Suprapubic skin (tissue), 4 donors: Measurements from ENCODE around the gene BIN1.

Source experiments
- EP300 ChIP-seq: sonication (generic); formaldehyde crosslinking; IDR thresholded peaks from one replicate; pipeline ENCODE4 v1.6.1; 2017; ENCODE audit warnings: antibody characterized with exemption
- POLR2A ChIP-seq, 2 donors: fragments of 450-650 bp; IDR thresholded peaks; one replicate each; pipeline ENCODE4 v1.6.1; 2017; ENCODE audit warnings: antibody characterized with exemption in 2 of 2, mild to moderate bottlenecking in 2 of 2, moderate library complexity in 2 of 2
- POLR2AphosphoS5 ChIP-seq, 3 donors: sonication (generic); formaldehyde crosslinking; IDR thresholded peaks; one replicate each; pipeline ENCODE4 v1.6.1; 2017; ENCODE audit warnings: antibody characterized with exemption in 3 of 3
- TF ChIP-seq, protein P1 (sequence below), 2 donors: fragments of 200-600 bp in 1 of 2; fragments of 450-650 bp in 1 of 2; sonication (generic) in 1 of 2; IDR thresholded peaks; one replicate each; pipeline ENCODE4 v1.5.1; 2016 to 2019; ENCODE audit warnings: antibody characterized with exemption in 2 of 2, mild to moderate bottlenecking in 1 of 2, moderate library complexity in 1 of 2

DNA sequence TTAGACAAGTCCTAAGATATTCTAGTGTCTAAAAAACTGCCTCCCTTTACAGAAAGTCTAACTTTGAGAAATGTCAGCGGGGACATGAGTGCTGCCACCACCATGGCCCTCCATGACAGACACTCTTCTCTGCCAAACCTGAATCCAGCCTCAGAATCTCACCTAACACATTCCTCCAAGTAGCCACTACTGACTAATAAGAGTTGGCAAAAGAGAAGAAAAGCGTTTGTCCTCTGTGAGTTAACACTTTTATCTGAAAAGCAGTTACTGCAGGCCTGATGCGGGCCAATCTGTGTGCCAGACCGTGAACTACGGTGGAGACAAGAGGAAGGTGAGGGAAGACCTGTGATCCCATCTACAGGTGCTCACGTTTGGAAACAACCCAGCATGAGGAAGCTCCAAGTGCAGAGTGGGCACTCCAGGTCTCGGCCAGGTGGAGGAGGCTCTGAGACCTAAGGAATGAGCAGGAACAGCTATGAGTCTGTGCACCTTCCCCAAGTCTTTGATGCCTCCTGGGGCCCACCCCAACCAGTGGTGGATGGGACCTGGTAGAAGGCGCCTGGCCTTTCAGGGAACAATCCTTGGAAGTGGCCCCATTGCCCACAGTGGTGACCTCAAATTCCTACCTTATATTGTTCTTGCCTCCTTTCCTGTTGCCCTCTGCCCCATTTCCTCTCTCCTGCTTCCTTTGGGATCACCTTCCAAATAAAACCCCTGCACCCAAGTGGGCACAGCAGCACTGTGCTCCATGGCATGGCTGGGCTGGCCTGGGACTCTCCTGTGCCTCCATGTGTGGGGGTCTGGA is 91.6 kb downstream of the BIN1 start:
- TF ChIP-seq POLR2AphosphoS5 (IDR thresholded peaks at IDR 0.05) (no peak), POLR2A (IDR thresholded peaks at IDR 0.05) (no peak), EP300 (no peak)
- TF ChIP-seq, protein P1, sequence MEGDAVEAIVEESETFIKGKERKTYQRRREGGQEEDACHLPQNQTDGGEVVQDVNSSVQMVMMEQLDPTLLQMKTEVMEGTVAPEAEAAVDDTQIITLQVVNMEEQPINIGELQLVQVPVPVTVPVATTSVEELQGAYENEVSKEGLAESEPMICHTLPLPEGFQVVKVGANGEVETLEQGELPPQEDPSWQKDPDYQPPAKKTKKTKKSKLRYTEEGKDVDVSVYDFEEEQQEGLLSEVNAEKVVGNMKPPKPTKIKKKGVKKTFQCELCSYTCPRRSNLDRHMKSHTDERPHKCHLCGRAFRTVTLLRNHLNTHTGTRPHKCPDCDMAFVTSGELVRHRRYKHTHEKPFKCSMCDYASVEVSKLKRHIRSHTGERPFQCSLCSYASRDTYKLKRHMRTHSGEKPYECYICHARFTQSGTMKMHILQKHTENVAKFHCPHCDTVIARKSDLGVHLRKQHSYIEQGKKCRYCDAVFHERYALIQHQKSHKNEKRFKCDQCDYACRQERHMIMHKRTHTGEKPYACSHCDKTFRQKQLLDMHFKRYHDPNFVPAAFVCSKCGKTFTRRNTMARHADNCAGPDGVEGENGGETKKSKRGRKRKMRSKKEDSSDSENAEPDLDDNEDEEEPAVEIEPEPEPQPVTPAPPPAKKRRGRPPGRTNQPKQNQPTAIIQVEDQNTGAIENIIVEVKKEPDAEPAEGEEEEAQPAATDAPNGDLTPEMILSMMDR (IDR thresholded peaks at IDR 0.05) = no peak
